ENCODE measurements around the gene GNAI1.

DNA sequence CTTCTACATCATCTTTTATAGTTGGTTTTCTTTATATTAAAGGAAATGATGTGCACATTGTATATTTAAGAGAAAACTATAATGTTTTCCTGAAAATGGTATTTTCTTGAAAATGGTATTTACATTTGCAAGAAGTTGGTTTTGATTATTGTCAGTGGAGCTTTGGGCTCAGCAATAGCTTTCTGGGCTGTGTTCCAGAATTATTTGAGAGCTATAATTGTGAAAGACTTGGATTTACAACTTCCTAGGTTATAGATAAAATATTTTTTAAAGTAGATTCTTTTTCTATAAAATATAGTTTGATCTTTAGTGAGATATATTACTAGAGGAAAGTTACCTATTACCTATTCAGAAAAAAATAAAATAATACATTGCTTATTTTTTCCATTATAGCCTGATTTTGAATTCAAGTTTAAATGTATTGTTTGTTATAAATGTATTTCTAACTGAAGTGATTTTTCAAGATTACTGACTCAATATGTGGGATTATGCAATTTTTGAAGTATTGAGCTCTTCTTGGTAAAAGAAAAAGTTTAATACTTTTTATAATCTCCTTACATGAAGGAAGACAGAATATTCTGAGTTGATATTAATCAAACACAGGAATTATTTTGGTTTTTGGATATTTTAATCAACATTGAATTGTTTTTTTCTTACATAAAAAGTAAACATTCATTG is 20.2 kb downstream of the GNAI1 start:
- TF ChIP-seq, protein P1, sequence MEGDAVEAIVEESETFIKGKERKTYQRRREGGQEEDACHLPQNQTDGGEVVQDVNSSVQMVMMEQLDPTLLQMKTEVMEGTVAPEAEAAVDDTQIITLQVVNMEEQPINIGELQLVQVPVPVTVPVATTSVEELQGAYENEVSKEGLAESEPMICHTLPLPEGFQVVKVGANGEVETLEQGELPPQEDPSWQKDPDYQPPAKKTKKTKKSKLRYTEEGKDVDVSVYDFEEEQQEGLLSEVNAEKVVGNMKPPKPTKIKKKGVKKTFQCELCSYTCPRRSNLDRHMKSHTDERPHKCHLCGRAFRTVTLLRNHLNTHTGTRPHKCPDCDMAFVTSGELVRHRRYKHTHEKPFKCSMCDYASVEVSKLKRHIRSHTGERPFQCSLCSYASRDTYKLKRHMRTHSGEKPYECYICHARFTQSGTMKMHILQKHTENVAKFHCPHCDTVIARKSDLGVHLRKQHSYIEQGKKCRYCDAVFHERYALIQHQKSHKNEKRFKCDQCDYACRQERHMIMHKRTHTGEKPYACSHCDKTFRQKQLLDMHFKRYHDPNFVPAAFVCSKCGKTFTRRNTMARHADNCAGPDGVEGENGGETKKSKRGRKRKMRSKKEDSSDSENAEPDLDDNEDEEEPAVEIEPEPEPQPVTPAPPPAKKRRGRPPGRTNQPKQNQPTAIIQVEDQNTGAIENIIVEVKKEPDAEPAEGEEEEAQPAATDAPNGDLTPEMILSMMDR (IDR thresholded peaks at IDR 0.05; ENCODE audit: low read depth, low read length, missing input control): no peak
- TF ChIP-seq JUND (IDR thresholded peaks at IDR 0.05) (no peak), YY1 (IDR thresholded peaks at IDR 0.05) (no peak)
- TF ChIP-seq, protein P2, sequence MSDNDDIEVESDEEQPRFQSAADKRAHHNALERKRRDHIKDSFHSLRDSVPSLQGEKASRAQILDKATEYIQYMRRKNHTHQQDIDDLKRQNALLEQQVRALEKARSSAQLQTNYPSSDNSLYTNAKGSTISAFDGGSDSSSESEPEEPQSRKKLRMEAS (IDR thresholded peaks at IDR 0.05): no peak
- TF ChIP-seq, protein P3, sequence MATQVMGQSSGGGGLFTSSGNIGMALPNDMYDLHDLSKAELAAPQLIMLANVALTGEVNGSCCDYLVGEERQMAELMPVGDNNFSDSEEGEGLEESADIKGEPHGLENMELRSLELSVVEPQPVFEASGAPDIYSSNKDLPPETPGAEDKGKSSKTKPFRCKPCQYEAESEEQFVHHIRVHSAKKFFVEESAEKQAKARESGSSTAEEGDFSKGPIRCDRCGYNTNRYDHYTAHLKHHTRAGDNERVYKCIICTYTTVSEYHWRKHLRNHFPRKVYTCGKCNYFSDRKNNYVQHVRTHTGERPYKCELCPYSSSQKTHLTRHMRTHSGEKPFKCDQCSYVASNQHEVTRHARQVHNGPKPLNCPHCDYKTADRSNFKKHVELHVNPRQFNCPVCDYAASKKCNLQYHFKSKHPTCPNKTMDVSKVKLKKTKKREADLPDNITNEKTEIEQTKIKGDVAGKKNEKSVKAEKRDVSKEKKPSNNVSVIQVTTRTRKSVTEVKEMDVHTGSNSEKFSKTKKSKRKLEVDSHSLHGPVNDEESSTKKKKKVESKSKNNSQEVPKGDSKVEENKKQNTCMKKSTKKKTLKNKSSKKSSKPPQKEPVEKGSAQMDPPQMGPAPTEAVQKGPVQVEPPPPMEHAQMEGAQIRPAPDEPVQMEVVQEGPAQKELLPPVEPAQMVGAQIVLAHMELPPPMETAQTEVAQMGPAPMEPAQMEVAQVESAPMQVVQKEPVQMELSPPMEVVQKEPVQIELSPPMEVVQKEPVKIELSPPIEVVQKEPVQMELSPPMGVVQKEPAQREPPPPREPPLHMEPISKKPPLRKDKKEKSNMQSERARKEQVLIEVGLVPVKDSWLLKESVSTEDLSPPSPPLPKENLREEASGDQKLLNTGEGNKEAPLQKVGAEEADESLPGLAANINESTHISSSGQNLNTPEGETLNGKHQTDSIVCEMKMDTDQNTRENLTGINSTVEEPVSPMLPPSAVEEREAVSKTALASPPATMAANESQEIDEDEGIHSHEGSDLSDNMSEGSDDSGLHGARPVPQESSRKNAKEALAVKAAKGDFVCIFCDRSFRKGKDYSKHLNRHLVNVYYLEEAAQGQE (IDR thresholded peaks at IDR 0.05): no peak
